GM12865 (cell line): ENCODE results near the gene MLEC.

ENCODE experiments used
- DNase-seq: peaks from one replicate; pipeline ENCODE4 v3.0.0; 2010; ENCODE audit warnings: low read depth
- H3K4me3 ChIP-seq: 2 replicates; pipeline ENCODE4 v1.5.1; 2011; ENCODE audit warnings: mild to moderate bottlenecking, low read depth, low read length, control low read depth
- TF ChIP-seq, protein P1 (sequence below): IDR thresholded peaks from 2 replicates; pipeline ENCODE4 v1.5.1; 2011; ENCODE audit warnings: low read length, control low read depth, low read depth, inconsistent platforms; ENCODE audit not compliant: insufficient read depth; ENCODE audit errors: missing control alignments

Gene MLEC

DNA sequence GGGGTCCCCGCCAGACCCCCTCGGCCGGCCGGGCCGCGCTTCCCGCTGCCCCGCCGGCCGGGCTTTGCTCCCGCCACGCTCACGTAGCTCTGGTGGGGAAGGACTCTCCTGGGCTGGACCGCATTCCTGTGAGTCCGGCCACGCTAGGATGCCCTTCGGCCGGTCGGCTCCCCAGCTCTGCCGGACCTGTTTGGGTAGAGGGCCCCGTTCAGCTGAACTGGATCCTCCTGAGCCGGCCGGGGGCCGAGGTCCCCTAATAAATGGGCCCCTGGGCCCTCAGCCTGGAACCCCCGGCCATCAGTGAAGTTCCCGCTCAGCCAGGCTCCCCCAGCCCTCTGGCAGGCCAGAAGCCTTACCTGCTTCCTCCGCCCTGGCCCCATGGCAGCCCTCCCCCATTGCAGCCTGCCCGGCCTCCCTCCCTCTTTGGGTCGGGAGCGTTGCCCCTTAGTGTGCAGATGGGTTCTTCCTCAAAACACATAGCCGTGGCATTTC is 23.9 kb downstream of the MLEC start:
- TF ChIP-seq, protein P1, sequence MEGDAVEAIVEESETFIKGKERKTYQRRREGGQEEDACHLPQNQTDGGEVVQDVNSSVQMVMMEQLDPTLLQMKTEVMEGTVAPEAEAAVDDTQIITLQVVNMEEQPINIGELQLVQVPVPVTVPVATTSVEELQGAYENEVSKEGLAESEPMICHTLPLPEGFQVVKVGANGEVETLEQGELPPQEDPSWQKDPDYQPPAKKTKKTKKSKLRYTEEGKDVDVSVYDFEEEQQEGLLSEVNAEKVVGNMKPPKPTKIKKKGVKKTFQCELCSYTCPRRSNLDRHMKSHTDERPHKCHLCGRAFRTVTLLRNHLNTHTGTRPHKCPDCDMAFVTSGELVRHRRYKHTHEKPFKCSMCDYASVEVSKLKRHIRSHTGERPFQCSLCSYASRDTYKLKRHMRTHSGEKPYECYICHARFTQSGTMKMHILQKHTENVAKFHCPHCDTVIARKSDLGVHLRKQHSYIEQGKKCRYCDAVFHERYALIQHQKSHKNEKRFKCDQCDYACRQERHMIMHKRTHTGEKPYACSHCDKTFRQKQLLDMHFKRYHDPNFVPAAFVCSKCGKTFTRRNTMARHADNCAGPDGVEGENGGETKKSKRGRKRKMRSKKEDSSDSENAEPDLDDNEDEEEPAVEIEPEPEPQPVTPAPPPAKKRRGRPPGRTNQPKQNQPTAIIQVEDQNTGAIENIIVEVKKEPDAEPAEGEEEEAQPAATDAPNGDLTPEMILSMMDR: no peak
- DNase-seq: peak; percentile 37
- H3K4me3 ChIP-seq: peak overlapping the region; percentile 91

DNA sequence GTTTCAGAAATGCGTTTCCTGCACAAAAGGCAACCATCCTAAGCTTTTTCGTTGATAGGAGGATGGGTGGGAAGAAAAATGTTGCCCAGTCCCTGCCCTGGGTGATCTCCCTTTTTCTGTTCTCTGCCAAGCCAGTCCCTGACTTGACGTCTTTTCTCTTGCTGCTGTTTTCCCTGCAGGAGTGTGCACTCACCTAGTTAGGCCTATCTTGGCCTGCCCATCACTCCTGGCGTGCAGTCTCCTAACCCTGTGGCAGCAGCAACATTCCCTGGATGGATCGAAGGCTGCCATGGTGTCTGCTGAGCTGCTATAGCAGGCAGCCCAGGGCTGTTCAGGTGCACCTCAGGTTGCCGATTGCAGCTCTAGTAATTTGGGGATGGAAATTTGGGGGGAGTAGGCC is 24.5 kb downstream of the MLEC start:
- DNase-seq: no peak
- TF ChIP-seq, protein P1: no peak
- peak overlapping the region; percentile 91 for H3K4me3 ChIP-seq

DNA sequence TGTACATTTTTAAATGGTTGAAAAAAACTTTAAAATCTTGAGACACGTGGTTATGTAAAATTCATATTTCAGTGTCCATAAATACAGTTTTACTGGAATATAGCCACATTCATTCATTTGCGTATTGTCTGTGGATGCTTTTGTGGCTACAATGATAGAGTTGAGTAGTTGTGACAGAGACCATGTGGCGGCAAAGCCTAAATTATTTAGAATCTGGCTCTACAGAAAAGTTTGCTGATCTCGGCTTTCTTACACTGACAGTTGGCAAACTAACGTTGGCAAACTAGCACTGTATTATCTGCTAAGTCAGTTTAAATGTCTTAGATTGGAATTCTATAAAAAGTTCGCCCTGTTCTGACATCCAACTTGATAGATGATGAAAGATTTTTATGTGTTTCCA is 25.7 kb downstream of the MLEC start:
- TF ChIP-seq, protein P1: no peak
- DNase-seq: no peak
- no peak overlapping the region for H3K4me3 ChIP-seq

DNA sequence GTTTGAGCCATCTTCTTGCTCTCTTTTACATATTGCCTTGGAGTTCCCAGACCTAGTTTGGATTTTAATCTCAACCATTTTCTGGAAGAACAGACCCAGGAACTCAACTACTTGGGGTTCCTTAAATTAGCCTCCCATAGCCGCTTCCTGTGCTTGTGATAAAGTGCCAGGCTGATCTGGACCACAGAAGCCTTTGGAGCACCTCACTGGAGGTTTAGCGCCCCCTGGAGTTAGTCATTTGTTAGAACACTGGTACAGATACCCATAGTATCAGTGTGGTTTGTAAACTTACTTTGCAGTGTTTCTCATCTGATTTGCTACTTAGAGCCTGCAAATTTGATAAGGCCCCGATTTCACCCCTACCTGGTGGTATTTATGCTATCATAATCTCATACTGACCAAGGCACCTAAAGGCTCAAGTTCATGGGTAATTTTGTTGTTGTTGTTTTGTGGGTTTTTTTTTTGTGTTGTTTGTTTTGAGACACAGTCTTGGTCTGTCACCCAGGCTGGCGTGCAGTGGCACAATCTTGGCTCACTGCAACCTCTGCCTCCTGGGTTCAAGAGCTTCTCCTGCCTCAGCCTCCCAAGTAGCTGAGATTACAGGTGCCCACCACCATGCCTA is 27.0 kb downstream of the MLEC start:
- TF ChIP-seq, protein P1: peak; percentile 82
- DNase-seq: peak; percentile 88
- H3K4me3 ChIP-seq: no peak overlapping the region

DNA sequence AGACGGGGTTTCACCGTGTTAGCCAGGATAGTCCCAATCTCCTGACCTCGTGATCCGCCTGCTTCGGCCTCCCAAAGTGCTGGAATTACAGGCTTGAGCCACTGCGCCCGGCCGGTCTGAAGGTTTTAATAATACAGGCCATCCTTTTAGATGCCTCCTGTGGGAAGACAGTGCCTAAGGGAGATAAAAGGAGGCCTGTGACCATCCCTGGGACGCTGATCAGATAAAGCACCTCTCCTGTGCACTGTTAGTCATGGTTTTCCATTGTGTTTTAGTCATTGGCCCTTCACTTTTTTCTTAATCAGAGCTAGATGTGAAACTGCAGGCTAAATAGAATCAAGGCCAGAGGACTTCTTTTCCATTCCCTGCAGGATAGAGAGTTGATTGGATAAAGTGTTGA is 31.1 kb downstream of the MLEC start:
- no peak overlapping the region for H3K4me3 ChIP-seq
- DNase-seq: no peak
- TF ChIP-seq, protein P1: no peak

DNA sequence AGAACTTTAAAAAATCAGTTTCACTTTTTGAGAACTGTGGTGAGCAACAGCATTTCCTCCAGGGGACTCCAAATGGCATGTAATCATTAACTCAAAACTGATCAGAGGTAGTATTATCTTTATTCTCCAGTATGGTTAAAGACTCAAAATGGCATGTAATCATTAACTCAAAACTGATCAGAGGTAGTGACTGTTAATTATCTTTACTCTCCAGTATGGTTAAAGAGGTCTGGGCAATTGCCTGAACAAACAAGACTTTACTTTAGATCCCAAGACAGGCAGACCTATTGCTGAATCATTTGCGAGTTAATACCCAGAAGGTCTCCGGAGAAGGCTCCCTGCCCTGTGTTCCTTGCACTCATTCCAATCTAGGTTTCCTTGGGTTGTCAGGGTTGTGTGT is 32.1 kb downstream of the MLEC start:
- no peak overlapping the region for H3K4me3 ChIP-seq
- TF ChIP-seq, protein P1: no peak
- no peak for DNase-seq

DNA sequence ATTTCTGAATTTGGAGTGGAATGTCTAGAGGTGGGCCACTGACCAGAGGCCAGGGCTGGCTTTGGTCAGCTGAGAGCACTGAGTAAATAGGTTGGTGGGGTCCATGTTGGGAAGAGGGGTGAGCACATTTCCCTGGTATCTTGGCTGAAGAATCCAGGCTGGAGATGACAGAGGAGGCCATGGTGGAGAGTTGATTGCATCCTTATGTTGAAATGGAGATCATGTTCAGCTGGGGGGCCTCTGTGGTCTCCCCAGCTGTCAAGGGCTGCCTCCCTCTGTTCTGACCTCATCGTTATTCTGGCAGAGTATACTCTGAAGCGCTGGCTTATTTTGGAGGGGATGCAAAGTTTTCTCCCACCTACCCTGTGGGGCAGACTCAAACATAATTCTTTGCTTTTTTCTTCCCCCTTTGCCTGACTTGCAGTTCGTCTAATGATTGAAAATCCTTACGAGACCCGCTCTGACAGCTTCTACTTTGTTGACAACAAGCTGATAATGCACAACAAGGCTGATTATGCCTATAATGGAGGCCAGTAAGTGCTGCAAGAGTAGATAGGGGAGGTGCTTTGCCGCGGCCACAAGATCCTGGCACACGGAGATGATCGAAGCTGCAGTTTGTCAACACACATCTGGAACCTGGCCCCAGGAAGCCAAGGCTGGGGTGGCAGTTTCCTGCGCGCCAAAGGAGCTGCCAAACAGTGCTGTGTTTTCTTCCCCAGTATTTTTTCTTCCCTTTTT is 32.7 kb downstream of the MLEC start:
- H3K4me3 ChIP-seq: no peak overlapping the region
- TF ChIP-seq, protein P1: no peak
- DNase-seq: no peak
